Stimulated activated CD4-positive, alpha-beta T cell treated with anti-CD3 and anti-CD28 coated beads, Interleukin-15, amount 100 ng/mL, for 1 hour (primary cell): Measurements from ENCODE around the gene CAMTA1.

ENCODE experiments used
- DNase-seq, 2 donors: peaks; one replicate each; pipeline ENCODE4 v3.0.0-alpha.2; 2020; ENCODE audit warnings: low read depth in 1 of 2, low spot score in 1 of 2

Gene CAMTA1

GRCh38 chr1:7177438-7178146 is 392.3 kb downstream of the CAMTA1 start:
- DNase-seq, result no peak

GRCh38 chr1:7178336-7178735 is 393.1 kb downstream of the CAMTA1 start:
- DNase-seq, result no peak

DNA sequence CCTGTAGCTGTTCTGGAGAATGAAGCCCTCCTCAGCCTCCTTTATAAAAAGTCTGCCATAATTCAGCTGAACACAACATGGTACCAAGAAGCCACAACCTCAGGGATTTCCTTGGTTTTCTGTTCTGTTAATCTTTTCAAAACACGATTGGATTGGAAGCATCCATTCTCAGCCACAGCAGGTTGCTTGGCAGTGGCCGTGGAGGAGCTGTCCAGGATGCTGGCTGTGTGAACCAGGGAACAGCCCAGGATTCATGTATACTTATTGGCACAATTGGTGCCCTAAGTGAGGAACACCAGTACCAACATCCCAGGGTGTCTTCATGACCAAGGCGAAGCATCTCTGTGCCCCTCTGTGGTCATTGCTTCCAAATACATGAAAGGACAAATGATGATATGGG is 393.5 kb downstream of the CAMTA1 start:
- no peak for DNase-seq

DNA sequence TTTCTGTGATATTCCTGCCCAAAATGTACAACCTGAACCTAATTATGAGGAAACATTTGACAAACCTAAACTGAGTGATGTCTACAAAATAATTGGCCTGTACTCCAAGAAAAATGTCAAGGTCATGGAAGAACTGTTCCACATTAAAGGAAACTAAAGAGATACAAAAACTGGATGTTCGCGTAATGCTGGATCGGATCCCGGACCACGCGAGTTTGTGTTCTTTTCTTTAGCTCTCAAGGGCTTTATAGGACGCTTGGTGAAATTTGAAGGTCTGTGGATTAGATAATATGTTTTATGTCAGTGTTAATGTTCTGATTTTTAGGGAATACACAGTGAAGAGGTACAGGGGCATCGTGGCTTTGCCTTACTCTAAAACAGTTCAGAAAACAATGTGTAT is 400.5 kb downstream of the CAMTA1 start:
- no peak for DNase-seq

- no peak for DNase-seq
Measured at GRCh38 chr1:7186382-7187111, 401.3 kb downstream of the CAMTA1 start.

DNA sequence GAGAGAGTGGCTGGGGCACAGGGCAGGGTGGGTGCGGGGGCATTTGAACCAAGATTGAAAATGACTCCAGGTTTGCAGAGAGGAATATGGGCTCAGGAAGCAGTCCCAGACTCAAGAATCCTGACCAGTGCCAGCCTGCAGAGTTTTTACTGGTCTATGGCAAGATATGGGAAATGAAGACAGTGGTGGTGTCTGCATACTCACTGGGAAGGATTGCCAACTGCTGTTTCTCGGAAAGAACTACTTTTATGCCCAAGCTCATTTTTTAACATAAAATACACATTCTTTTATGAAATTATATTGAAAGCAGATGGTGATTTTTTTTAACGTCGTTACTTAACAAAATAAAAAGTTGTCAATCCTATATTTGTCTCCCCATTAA is 401.8 kb downstream of the CAMTA1 start:
- DNase-seq, result no peak

- DNase-seq, result no peak
Measured at GRCh38 chr1:7190261-7190660, 405.0 kb downstream of the CAMTA1 start.

DNA sequence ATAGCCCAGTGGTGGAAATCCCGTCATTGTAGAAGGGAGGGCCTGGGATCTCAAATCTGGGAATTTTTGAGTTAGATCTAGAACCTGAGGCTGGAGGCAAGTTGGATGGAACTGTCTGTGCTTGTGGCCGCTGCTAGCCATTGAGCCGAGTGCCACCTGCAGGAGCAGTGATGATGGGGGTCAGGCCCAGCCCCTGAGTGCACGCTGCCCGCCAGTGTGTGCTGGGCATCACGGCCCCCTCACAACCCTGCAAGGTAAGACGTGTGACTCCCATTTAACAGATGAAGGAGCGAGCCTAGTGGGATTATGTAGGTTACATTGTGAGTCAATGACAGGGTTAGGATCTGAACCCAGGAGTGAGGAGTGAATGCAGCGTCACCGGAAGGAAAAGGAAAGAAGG is 407.2 kb downstream of the CAMTA1 start:
- DNase-seq, result no peak

DNA sequence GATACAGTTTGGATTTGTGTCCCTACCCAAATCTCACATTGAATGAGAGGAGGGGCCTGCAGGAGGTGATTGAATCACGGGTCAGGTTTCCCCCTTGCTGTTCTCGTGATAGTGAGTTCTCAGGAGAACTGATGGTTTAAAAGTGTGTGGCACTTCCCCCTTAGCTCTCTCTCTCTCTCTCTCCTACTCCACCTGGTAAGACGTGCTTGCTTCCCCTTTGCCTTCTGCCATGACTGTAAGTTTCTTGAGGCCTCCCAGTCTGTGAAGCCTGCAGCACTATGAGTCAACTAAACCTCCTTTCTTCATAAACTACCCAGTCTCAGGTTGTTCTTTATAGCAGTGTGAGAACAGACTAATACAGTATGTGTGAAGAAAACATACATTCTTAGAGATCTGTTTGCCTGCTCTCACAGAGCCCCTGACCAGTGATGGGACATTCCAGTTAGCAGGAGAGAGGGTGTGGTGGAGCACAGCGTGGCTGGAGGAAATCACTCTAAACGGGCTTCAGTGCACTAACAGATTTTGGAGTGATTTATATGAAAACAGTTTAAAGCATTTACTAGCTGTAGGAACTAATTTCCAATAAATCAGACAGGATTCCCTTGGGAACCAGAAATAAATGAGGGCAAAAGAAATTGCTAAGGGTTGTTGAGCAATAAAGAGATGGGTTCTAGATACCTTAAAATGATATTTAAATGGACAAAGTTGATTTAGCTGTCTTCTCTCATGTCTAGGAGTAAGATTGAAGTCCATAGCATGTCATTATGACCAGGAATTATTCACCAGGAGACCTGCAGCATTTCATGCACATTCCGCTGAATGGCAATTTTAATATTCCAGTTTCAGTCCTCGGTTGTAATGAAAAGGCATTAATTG is 411.0 kb downstream of the CAMTA1 start:
- DNase-seq, result no peak

DNA sequence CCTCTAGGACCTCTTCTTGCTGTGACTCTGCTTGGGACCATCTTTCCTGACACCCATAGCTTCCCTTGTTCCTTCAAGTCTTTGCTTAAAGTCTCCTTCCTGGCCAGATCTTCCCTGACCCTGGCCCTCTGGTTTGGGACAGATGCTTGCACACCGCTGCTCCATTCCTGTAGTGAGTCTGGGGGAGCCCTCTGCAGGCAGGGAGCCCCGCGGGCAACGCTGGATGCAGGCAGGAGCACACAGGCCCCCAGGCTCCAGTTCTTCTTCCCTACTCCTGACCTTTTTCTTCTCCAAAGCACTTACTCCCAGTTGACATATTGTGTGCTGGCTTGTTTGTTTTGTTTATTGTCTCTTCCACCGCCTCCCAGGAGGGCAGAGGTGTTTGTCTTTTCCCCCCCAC is 413.4 kb downstream of the CAMTA1 start:
- DNase-seq, result no peak

GRCh38 chr1:7199077-7199779 is 414.0 kb downstream of the CAMTA1 start:
- DNase-seq, result no peak

DNA sequence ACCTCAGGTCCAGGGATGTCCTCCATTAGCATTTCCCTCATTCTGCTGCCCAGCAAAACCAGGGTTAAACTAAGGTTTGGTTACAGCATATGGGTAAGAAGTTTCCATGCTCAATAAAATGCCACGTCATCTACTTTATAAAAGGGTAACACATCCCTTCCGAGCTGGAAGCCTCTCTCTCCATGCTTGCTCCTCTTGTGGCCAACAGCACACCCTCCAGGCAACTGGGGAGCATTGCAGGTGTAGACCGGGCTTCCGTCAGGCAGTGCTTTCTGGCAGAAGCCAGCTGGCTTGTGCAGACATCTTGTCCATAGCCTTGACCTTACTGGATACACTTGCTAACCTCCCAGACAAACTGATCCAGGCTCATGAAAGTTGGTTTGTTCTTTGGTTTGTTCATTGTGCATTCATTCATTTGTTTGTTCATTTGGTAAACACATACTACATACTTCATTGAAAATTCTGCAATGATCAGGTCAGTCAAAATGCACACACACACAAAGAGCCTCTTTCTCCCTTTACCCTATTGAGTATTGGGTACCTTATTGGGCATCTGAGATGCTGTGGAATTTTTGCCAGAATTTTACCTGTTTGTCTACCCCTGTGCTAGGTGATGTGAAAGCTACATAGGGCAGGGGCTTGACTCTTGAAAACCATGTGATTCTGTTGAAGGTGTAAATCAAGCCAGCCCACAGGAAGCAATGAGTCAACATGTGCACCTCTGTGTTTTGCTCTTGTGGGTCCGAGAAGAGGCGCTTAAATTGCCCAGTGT is 422.8 kb downstream of the CAMTA1 start:
- DNase-seq, result no peak

- no peak for DNase-seq
Measured at GRCh38 chr1:7208647-7209180, 423.5 kb downstream of the CAMTA1 start.

GRCh38 chr1:7209336-7209735 is 424.1 kb downstream of the CAMTA1 start:
- no peak for DNase-seq

GRCh38 chr1:7218210-7218832 is 433.1 kb downstream of the CAMTA1 start:
- no peak for DNase-seq

- DNase-seq, result no peak
Measured at GRCh38 chr1:7219031-7219430, 433.8 kb downstream of the CAMTA1 start.

- DNase-seq, result no peak
Measured at GRCh38 chr1:7220007-7220406, 434.8 kb downstream of the CAMTA1 start.

GRCh38 chr1:7220712-7221252 is 435.5 kb downstream of the CAMTA1 start:
- no peak for DNase-seq
